DND-41 (cell line): ENCODE data around the gene ARID3A.
"Not testable (repeated sequence)": the region's sequence is repeated elsewhere in the genome, so short reads cannot be mapped to it uniquely, and the experiment has no call there.

Source experiments
- ATAC-seq: fragments of 200-7000 bp; cut with Tn5 transposase; 3 replicates; pipeline ENCODE4 v1.9.1; 2021; ENCODE audit warnings: low read depth; ENCODE audit not compliant: insufficient read depth
- DNase-seq: peaks from one replicate; pipeline ENCODE4 v3.0.0-alpha.2; 2020
- H2AFZ ChIP-seq: 2 replicates; pipeline ENCODE4 v1.6.0; 2012; ENCODE audit warnings: low read depth, low read length
- H3K27ac ChIP-seq: 2 replicates; pipeline ENCODE4 v1.5.1; 2012; ENCODE audit warnings: low read length, inconsistent platforms
- H3K27me3 ChIP-seq: fragments of 200-600 bp; sonication (generic); 2 replicates; pipeline ENCODE4 v1.6.0; 2012; ENCODE audit warnings: low read length, mild to moderate bottlenecking, inconsistent platforms; ENCODE audit not compliant: insufficient read depth, poor library complexity
- H3K36me3 ChIP-seq: 2 replicates; pipeline ENCODE4 v1.5.1; 2012; ENCODE audit warnings: low read length, inconsistent platforms; ENCODE audit not compliant: insufficient read depth
- H3K4me1 ChIP-seq: 2 replicates; pipeline ENCODE4 v1.5.1; 2012; ENCODE audit warnings: mild to moderate bottlenecking, low read length; ENCODE audit not compliant: insufficient read depth
- H3K4me2 ChIP-seq: 2 replicates; pipeline ENCODE4 v1.6.0; 2012; ENCODE audit warnings: mild to moderate bottlenecking, moderate library complexity, low read length, inconsistent platforms; ENCODE audit not compliant: insufficient read depth
- H3K4me3 ChIP-seq, 2 experiments: fragments of 200-600 bp in 1 of 2; shearing (Covaris generic) in 1 of 2; 2 replicates each; pipeline ENCODE4 v1.5.1; 2012 to 2016; ENCODE audit warnings: inconsistent platforms in 2 of 2, low read length in 2 of 2, mild to moderate bottlenecking in 2 of 2, low read depth in 1 of 2, moderate library complexity in 1 of 2
- H3K79me2 ChIP-seq: 2 replicates; pipeline ENCODE4 v1.6.0; 2012; ENCODE audit warnings: low read length, inconsistent platforms; ENCODE audit not compliant: insufficient read depth
- H3K9ac ChIP-seq: 2 replicates; pipeline ENCODE4 v1.6.0; 2012; ENCODE audit warnings: low read depth, mild to moderate bottlenecking, inconsistent platforms, low read length, moderate library complexity
- H3K9me3 ChIP-seq: 2 replicates; pipeline ENCODE4 v1.5.1; 2012; ENCODE audit warnings: low read length, moderate library complexity, mild to moderate bottlenecking, inconsistent platforms; ENCODE audit not compliant: insufficient read depth, severe bottlenecking
- H4K20me1 ChIP-seq: 2 replicates; pipeline ENCODE4 v1.6.0; 2012; ENCODE audit warnings: low read length; ENCODE audit not compliant: insufficient read depth
- EZH2 ChIP-seq: IDR thresholded peaks from 3 replicates; pipeline ENCODE4 v1.6.1; 2012; ENCODE audit warnings: borderline replicate concordance, low read depth, mild to moderate bottlenecking, moderate library complexity, low read length, inconsistent platforms; ENCODE audit not compliant: severe bottlenecking
- TF ChIP-seq, protein P1 (sequence below): IDR thresholded peaks from 2 replicates; pipeline ENCODE4 v1.5.1; 2012; ENCODE audit warnings: borderline replicate concordance, low read length, moderate library complexity, mild to moderate bottlenecking; ENCODE audit not compliant: poor library complexity, severe bottlenecking; ENCODE audit errors: extremely low read depth

The ARID3A gene

DNA sequence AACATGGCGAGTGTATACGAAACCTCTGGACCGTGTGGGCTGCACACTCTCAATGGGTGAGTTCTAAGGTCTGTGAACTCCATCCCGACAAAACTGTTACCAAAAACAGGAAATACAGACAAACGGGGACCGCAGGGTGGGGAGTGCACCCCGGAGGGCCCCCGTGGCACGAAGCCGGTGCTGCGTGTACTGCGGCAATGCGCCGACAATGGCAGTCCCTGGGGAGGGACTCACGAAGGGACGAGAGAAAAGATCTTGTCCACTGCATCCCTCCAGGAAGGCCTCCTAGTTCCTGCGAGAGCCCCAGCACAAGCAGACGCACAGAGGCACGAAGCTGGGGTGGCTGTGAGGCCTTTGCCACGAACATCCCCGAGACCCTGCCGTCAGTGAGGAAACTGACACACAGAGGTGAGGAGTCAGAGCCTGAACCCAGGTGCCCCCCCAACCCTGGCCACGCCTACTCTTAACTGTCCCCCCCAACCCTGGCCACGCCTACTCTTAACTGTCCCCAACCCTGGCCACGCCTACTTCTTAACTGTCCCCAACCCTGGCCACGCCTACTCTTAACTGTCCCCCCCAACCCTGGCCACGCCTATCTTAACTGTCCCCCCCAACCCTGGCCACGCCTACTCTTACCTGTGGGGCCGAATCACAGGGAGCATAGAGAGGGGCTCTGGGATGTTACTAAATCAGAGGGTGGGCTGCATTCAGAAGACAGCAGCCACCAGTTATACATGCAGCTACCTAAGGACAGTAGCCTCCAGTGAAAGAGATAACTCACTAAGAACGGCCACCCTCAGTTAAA, 37.1 kb upstream of the ARID3A start:
- no peak overlapping the region for H3K4me2 ChIP-seq
- no peak overlapping the region for H2AFZ ChIP-seq
- ATAC-seq: no peak
- H3K36me3 ChIP-seq: peaks cover 65% of the 10 kb centered on the region
- peaks cover 5% of the 10 kb centered on the region for H4K20me1 ChIP-seq
- no peaks in the 10 kb centered on the region for H3K27me3 ChIP-seq
- no peak overlapping the region for H3K9ac ChIP-seq
- H3K27ac ChIP-seq: no peak overlapping the region
- H3K9me3 ChIP-seq: no peaks in the 10 kb centered on the region
- TF ChIP-seq, protein P1, sequence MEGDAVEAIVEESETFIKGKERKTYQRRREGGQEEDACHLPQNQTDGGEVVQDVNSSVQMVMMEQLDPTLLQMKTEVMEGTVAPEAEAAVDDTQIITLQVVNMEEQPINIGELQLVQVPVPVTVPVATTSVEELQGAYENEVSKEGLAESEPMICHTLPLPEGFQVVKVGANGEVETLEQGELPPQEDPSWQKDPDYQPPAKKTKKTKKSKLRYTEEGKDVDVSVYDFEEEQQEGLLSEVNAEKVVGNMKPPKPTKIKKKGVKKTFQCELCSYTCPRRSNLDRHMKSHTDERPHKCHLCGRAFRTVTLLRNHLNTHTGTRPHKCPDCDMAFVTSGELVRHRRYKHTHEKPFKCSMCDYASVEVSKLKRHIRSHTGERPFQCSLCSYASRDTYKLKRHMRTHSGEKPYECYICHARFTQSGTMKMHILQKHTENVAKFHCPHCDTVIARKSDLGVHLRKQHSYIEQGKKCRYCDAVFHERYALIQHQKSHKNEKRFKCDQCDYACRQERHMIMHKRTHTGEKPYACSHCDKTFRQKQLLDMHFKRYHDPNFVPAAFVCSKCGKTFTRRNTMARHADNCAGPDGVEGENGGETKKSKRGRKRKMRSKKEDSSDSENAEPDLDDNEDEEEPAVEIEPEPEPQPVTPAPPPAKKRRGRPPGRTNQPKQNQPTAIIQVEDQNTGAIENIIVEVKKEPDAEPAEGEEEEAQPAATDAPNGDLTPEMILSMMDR: no peak
- no peak for TF ChIP-seq EZH2
- H3K4me1 ChIP-seq: peaks cover 20% of the 10 kb centered on the region
- H3K79me2 ChIP-seq: peaks cover 21% of the 10 kb centered on the region
- no peak overlapping the region for H3K4me3 ChIP-seq
- no peak for DNase-seq

DNA sequence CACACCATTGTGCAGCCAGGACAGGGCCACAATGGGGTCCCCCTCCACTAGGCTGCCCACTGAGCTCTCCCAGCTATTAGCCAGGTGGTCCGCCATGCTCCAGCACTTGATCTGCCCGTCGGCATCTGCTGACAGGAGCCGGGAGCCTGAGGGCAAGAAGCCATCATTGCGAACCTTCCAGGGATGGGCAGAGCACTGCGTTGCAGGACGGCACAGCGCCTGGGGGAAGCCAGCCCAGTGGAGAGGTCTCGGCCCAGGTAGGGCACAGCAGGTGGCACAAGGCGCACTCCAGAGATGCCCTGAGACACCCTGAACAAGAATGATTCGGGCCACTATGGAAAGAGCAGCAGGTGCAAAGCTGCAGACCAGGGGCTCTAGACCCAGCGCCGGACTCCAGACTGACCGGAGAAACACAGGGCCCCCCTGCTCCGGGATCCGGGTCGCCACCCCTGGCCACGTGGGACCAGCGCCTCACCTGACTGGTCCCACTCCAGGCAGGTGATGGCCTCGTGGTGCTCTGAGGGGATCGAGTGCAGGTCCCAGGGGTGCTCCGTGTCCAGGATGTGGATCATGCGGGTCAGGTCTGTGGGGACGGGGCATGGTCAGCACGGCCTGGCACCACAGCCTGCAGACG, 36.1 kb upstream of the ARID3A start:
- Histone ChIP-seq H3K27ac (no peak overlapping the region), H3K79me2 (peaks cover 21% of the 10 kb centered on the region), H3K36me3 (peaks cover 57% of the 10 kb centered on the region), H2AFZ (no peak overlapping the region), H3K4me3 (no peak overlapping the region), H4K20me1 (peaks cover 5% of the 10 kb centered on the region; the same call in 1 of the 2 replicates), H3K27me3 (no peaks in the 10 kb centered on the region), H3K9me3 (no peaks in the 10 kb centered on the region), H3K9ac (no peak overlapping the region), H3K4me2 (no peak overlapping the region), H3K4me1 (peaks cover 27% of the 10 kb centered on the region)
- TF ChIP-seq, protein P1: no peak
- TF ChIP-seq EZH2: no peak
- ATAC-seq (no peak), DNase-seq (no peak)

DNA sequence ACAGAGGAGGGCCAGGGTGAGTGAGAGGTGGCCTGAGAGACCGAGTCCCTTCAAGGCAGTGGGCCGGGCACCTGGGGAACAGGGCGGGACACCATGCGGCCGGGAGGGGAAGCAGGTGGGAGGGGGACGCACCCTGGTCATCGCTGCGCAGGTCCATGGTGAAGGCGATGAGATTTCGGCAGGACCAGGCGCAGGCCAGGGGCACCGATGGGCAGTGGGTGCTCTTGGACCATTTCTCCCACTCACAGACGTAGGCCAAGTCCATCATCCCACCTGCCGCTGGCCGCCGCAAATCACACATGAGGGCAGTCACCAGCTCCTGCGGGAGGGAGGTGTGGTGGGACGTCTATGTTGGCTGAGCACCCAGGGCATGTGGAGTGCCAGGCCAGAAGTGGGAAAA, 35.0 kb upstream of the ARID3A start:
- no peak overlapping the region for H3K27ac ChIP-seq
- ATAC-seq: no peak
- H3K36me3 ChIP-seq: peaks cover 47% of the 10 kb centered on the region
- peak overlapping the region; percentile 28 for H3K4me2 ChIP-seq
- TF ChIP-seq, protein P1: no peak
- no peak for TF ChIP-seq EZH2
- no peak for DNase-seq
- H2AFZ ChIP-seq: no peak overlapping the region
- H3K9me3 ChIP-seq: no peaks in the 10 kb centered on the region
- H4K20me1 ChIP-seq: peaks cover 1% of the 10 kb centered on the region; the same call in 1 of the 2 replicates
- peaks cover 21% of the 10 kb centered on the region for H3K79me2 ChIP-seq
- no peaks in the 10 kb centered on the region for H3K27me3 ChIP-seq
- H3K9ac ChIP-seq: no peak overlapping the region
- H3K4me3 ChIP-seq: no peak overlapping the region
- H3K4me1 ChIP-seq: peaks cover 27% of the 10 kb centered on the region

DNA sequence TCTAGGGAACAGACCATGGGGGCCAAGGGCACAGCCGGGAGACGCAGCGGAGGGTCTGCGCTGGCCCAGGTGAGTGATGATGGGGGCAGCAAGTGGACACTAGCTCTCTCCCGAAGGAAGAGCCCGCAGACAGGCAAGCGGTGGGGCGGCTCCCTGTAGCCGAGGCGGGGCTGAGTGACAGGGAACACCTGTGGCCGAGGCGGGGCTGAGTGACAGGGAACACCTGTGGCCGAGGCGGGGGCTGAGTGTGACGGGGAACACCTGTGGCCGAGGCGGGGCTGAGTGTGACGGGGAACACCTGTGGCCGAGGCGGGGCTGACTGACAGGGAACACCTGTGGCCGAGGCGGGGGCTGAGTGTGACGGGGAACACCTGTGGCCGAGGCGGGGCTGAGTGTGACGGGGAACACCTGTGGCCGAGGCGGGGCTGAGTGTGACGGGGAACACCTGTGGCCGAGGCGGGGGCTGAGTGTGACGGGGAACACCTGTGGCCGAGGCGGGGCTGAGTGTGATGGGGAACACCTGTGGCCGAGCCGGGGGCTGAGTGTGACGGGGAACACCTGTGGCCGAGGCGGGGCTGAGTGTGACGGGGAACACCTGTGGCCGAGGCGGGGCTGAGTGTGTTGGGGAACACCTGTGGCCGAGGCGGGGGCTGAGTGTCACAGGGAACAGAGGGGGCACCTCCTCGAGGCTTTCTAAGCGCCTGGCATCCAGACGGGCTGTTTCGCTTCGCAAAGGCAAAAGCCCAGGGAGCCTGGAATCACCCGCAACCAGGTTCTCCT, 34.2 kb upstream of the ARID3A start:
- DNase-seq, ATAC-seq, H3K27me3 ChIP-seq, H3K9me3 ChIP-seq, H2AFZ ChIP-seq, H4K20me1 ChIP-seq: not testable (repeated sequence)
- Histone ChIP-seq H3K4me3 (peak overlapping the region; percentile 88 to 96; a peak in 3 of 4 replicates), H3K4me2 (peak overlapping the region; percentile 90), H3K27ac (peak overlapping the region; percentile 86; the same call in 1 of the 2 replicates), H3K4me1 (peaks cover 27% of the 10 kb centered on the region), H3K36me3 (peaks cover 40% of the 10 kb centered on the region), H3K9ac (peak overlapping the region; percentile 90), H3K79me2 (peaks cover 21% of the 10 kb centered on the region)
